Activated CD4-positive, alpha-beta T cell treated with anti-CD3 and anti-CD28 coated beads for 36 hours (primary cell): ENCODE data around the gene KLF2. TPM values are rescaled to one million over a fixed set of nuclear protein-coding genes. Genes with fewer than 3 reads are reported as not detected.

Experiments used
- ATAC-seq: fragments of 200-7000 bp; cut with Tn5 transposase; one replicate; pipeline ENCODE4 v1.10.0; 2021; ENCODE audit warnings: mild to moderate bottlenecking, moderate library complexity
- CTCF ChIA-PET: fragments of 350-600 bp; sonication (Branson Sonifier 250); formaldehyde crosslinking; loops from one replicate; lab custom pipeline; 2021; ENCODE audit warnings: antibody characterized with exemption; lab: Charles Lee
- POLR2A ChIA-PET: fragments of 350-600 bp; sonication (Branson Sonifier 250); formaldehyde crosslinking; loops from one replicate; lab custom pipeline; 2021; ENCODE audit warnings: antibody characterized with exemption, inconsistent platforms; lab: Charles Lee
- DNase-seq: peaks from one replicate; pipeline ENCODE4 v3.0.0-alpha.2; 2020
- H3K27ac Mint-ChIP-seq: one replicate; pipeline ENCODE4 v1.8.0; 2021; ENCODE audit warnings: mixed read lengths
- H3K27me3 Mint-ChIP-seq: one replicate; pipeline ENCODE4 v1.8.0; 2021; ENCODE audit warnings: mixed read lengths
- H3K36me3 Mint-ChIP-seq: one replicate; pipeline ENCODE4 v1.8.0; 2021; ENCODE audit warnings: low read depth, mixed read lengths
- H3K4me1 Mint-ChIP-seq: one replicate; pipeline ENCODE4 v1.8.0; 2021; ENCODE audit warnings: mixed read lengths
- H3K4me3 Mint-ChIP-seq: one replicate; pipeline ENCODE4 v1.8.0; 2021; ENCODE audit warnings: mild to moderate bottlenecking, moderate library complexity, mixed read lengths
- H3K9me3 Mint-ChIP-seq: one replicate; pipeline ENCODE4 v1.8.0; 2021; ENCODE audit warnings: low read depth, mixed read lengths
- intact Hi-C, 2 experiments: fragments of 100-400 bp; cut with DNase I in 1 of 2; cut with micrococcal nuclease in 1 of 2; formaldehyde crosslinking; loops; one replicate each; pipeline versions ENCODE4 v1.14.2 to v1.15.1; 2022 to 2024; cut with DNase I, micrococcal nuclease
- total RNA-seq, 2 experiments: library from RNA; stranded (reverse); gene quantifications; one replicate each; pipeline ENCODE4 v1.2.3, GENCODE V29; 2021

The KLF2 gene
- total RNA-seq, 2 experiments from 2014 or later, result 0.57 to 0.90 TPM

- Mint-ChIP-seq H3K27me3 (peaks cover 26% of the 10 kb centered on the region), H3K4me3 (peak overlapping the region; percentile 48), H3K4me1 (peaks cover 56% of the 10 kb centered on the region), H3K36me3 (peaks cover 2% of the 10 kb centered on the region), H3K9me3 (no peaks in the 10 kb centered on the region), H3K27ac (peak overlapping the region; percentile 37)
- peak; percentile 19 for ATAC-seq
- ChIA-PET CTCF (interaction anchor here (0.7 to 4.2 kb wide), 11 partner anchors 9 to 1222 kb away, joined by 3 to 25 read pairs (median 3); no protein-coding TSS in a partner anchor), POLR2A (interaction anchor here (0.7 to 3.4 kb wide), 4 partner anchors 11 to 131 kb away, joined by 3 to 27 read pairs (median 15); partner anchors contain the start of gene AP1M1)
- DNase-seq, result peak; percentile 75
- intact Hi-C loops, result loop anchor here (2.0 to 5.0 kb wide), 3 partner anchors 15 to 1519 kb away; partner anchors contain the start of gene JAK3 (in 1 of the 2)
Observed at GRCh38 chr19:16327911-16328823, 3.5 kb downstream of the KLF2 start.

GRCh38 chr19:16328824-16329482 is 4.3 kb downstream of the KLF2 start:
- H3K36me3 Mint-ChIP-seq, result peaks cover 2% of the 10 kb centered on the region
- peaks cover 26% of the 10 kb centered on the region for H3K27me3 Mint-ChIP-seq
- POLR2A ChIA-PET, result interaction anchor here (0.7 to 3.4 kb wide), 4 partner anchors 10 to 131 kb away, joined by 3 to 27 read pairs (median 15); partner anchors contain the start of gene AP1M1
- H3K4me1 Mint-ChIP-seq, result peaks cover 56% of the 10 kb centered on the region
- CTCF ChIA-PET, result interaction anchor here (0.7 to 4.2 kb wide), 10 partner anchors 8 to 255 kb away, joined by 3 to 25 read pairs (median 4); no protein-coding TSS in a partner anchor
- intact Hi-C loops, result loop anchor here (2.0 to 5.0 kb wide), 3 partner anchors 14 to 1518 kb away; partner anchors contain the start of gene JAK3 (in 1 of the 2)
- peak overlapping the region; percentile 45 for H3K27ac Mint-ChIP-seq
- H3K9me3 Mint-ChIP-seq, result no peaks in the 10 kb centered on the region
- DNase-seq, result peak; percentile 49
- ATAC-seq, result no peak
- H3K4me3 Mint-ChIP-seq, result peak overlapping the region; percentile 48

DNA sequence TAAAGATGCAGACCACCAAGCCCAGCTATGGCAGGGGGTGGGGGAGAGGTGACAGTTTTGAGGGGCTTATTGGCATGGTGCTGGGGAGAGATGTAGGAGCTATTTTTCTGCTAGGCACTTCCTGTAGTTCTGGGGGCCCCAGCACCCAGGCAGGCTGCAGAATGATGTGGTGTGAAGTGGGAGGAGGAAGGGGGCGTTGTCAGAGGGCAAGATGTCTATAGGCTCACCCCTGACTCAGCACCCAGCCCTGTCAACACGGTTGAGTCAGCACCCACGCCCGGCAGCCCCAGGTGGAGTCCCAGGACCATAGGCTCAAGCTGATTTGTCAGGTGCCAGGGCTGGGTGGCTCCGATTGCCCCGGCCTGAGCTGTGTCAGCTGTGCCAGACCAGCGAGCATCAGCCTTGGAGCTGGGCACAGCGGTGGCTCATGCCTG is 5.8 kb downstream of the KLF2 start:
- Mint-ChIP-seq H3K36me3 (peaks cover 2% of the 10 kb centered on the region), H3K27me3 (peaks cover 28% of the 10 kb centered on the region), H3K4me1 (peaks cover 62% of the 10 kb centered on the region), H3K27ac (peak overlapping the region; percentile 17), H3K4me3 (peak overlapping the region; percentile 33), H3K9me3 (no peaks in the 10 kb centered on the region)
- ChIA-PET POLR2A (interaction anchor here (0.6 to 3.4 kb wide), 5 partner anchors 8 to 132 kb away, joined by 3 to 27 read pairs (median 4); no protein-coding TSS in a partner anchor), CTCF (interaction anchor here (0.9 to 4.2 kb wide), 6 partner anchors 8 to 145 kb away, joined by 3 to 20 read pairs (median 8); partner anchors contain the start of gene FAM32A)
- DNase-seq (peak; percentile 98), ATAC-seq (peak; percentile 90)
- intact Hi-C loops, result loop anchor here (1.0 to 5.0 kb wide), 6 partner anchors 8 to 330 kb away; partner anchors contain the start of gene SMIM7 (in 1 of the 2)

DNA sequence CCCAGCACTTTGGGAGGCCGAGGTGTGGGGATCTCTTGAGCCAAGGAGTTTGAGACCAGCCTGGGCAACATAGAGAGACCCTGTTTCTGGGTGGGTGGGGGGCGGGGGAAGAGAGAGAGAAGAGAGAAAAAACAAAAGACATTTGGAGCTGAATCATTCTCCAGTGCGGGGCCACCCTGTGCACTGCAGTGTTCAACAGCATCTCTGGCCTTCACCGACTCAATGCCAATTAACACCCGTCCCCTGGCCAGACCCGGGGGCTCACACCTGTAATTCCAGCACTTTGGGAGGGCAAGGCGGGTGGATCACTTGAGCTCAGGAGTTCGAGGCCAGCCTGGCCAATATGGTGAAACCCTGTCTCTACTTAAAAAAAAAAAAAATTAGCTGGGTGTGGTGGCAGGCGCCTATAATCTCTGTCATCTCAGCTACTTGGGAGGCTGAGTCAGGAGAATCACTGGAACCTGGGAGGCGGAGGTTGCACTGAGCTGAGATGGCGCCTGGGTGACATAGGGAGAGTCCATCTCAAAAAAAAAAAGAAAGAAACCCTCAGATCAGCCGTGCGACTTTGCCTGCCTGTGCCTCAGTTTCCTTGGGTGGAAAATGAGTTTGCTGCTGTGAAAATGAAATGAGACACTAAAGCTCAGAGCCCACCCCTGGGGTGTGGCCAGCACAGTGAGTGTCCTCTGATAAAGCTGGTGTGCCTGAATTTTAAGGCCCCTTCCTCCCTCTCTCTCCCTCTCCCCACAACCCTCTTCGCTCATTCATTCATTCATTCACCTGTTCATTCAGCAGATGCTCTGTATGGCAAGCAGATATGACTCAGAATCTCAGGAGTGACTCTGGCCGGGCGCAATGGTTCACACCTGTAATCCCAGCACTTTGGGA is 6.4 kb downstream of the KLF2 start:
- DNase-seq (peak; percentile 55), ATAC-seq (peak; percentile 12)
- intact Hi-C loops, result loop anchor here (1.0 to 5.0 kb wide), 6 partner anchors 7 to 329 kb away; partner anchors contain the start of gene SMIM7 (in 1 of the 2)
- H3K9me3 Mint-ChIP-seq, result no peaks in the 10 kb centered on the region
- no peak overlapping the region for H3K4me3 Mint-ChIP-seq
- peaks cover 1% of the 10 kb centered on the region for H3K36me3 Mint-ChIP-seq
- CTCF ChIA-PET, result interaction anchor here (0.6 to 4.2 kb wide), 11 partner anchors 8 to 1659 kb away, joined by 3 to 20 read pairs (median 4); partner anchors contain the start of gene FAM32A
- POLR2A ChIA-PET, result interaction anchor here (0.6 to 3.4 kb wide), 5 partner anchors 8 to 224 kb away, joined by 3 to 27 read pairs (median 4); no protein-coding TSS in a partner anchor
- no peak overlapping the region for H3K27ac Mint-ChIP-seq
- H3K4me1 Mint-ChIP-seq, result peaks cover 58% of the 10 kb centered on the region
- peaks cover 24% of the 10 kb centered on the region for H3K27me3 Mint-ChIP-seq

DNA sequence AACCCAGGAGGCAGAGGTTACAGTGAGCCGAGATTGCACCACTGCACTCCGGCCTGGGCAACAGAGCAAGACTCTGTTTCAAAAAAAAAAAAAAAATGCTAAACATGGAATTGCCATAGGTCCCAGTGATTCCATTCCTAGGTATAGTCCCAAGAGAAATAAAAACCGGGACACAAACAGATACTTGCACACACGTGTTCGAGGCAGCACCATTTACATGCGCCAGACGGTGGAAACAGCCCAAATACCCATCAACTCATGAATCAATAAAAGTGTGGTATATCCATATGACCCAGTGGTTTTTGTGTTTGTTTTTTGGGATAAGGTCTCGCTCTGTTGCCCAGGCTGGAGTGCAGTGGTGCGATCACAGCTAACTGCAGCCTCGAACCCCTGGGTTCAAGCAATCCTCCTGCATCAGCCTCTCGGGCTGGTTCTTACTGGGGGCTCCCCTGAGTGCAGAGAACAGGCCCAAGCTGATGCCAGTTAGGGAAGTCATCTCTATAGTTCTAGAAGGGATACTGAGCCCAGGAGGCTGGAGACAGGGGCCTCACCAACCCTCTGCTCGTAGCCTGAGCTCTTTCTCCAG is 8.5 kb downstream of the KLF2 start:
- Mint-ChIP-seq H3K9me3 (no peaks in the 10 kb centered on the region), H3K36me3 (no peaks in the 10 kb centered on the region), H3K4me3 (no peak overlapping the region), H3K27me3 (peaks cover 19% of the 10 kb centered on the region), H3K27ac (no peak overlapping the region), H3K4me1 (peaks cover 52% of the 10 kb centered on the region)
- ATAC-seq (no peak), DNase-seq (no peak)
- intact Hi-C loops, result loop anchor here in 1 of 2 experiments (5.0 kb wide), 1 partner anchor 86 kb away; no protein-coding TSS in a partner anchor
- ChIA-PET POLR2A (no interaction called here), CTCF (interaction anchor here (1.4 kb wide), 1 partner anchor 44 kb away, joined by 3 read pairs; no protein-coding TSS in a partner anchor)

DNA sequence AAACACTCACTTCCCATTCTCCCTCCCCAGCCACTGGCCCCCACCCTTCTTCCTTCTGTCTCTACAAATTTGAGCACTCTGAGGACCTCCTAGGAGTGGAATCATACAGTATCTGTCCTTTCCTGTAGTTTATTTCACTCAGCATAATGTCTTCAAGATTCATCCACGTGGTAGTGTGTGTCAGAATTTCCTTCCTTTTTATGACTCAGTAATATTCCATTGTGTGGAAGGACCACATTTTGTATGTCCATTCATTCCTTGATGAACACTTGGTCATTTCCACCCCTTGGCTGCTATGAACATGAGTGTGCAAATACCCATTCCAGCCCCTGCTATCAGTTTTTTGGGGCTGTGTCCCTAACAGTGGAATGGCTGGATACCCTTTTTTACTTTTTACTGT is 9.8 kb downstream of the KLF2 start:
- CTCF ChIA-PET, result interaction anchor here (0.7 to 1.4 kb wide), 2 partner anchors 42 to 116 kb away, joined by 3 read pairs; no protein-coding TSS in a partner anchor
- POLR2A ChIA-PET, result no interaction called here
- intact Hi-C loops, result loop anchor here in 1 of 2 experiments (5.0 kb wide), 1 partner anchor 87 kb away; no protein-coding TSS in a partner anchor
- Mint-ChIP-seq H3K4me3 (no peak overlapping the region), H3K27ac (no peak overlapping the region), H3K36me3 (no peaks in the 10 kb centered on the region), H3K27me3 (peaks cover 8% of the 10 kb centered on the region), H3K9me3 (no peaks in the 10 kb centered on the region), H3K4me1 (peaks cover 52% of the 10 kb centered on the region)
- ATAC-seq (no peak), DNase-seq (no peak)

DNA sequence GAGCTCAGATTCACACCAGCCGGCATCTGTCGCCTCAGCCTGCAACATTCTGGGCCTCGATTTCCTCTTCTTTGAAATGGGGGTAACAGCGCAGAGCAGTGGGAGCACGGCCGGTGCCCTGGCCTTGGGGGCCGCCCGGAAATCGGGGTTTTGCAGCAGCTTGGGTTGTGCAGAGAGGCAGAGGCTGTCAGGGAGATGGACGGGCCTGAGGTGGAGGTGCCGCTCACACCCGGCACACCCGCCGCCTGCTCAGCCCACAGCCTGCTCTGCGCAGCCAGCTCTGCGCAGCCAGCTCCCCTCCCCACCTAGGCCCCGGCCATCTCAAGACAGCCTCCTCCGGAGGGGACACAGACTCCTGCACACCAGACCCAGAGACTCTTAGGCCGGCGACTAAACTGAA is 10.6 kb downstream of the KLF2 start:
- CTCF ChIA-PET, result interaction anchor here (0.7 kb wide), 2 partner anchors 117 to 569 kb away, joined by 3 read pairs; no protein-coding TSS in a partner anchor
- Mint-ChIP-seq H3K27me3 (peaks cover 8% of the 10 kb centered on the region), H3K9me3 (no peaks in the 10 kb centered on the region), H3K36me3 (no peaks in the 10 kb centered on the region), H3K27ac (no peak overlapping the region), H3K4me1 (peaks cover 49% of the 10 kb centered on the region), H3K4me3 (no peak overlapping the region)
- ATAC-seq (no peak), DNase-seq (no peak)
- POLR2A ChIA-PET, result no interaction called here
- intact Hi-C loops, result no loop called here

DNA sequence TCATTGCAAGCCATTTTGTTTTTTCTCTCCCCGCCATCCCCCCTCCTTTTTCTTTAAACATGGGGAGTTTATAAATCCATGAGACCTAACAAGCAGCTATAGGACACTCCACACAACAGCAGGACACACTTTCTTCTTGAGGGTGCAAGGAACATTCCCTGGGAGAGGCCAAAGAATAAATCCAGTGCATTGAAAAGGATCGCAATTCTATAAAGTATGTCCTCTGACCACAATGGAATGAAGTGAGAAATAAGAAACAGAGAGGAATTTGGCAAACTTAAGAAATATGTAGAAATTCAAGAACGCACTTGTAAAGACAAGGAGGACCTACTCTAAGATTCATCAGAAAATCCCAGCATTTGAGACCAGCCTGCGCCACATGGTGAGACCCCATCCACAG is 11.9 kb downstream of the KLF2 start:
- H3K27me3 Mint-ChIP-seq, result peaks cover 12% of the 10 kb centered on the region
- no peak overlapping the region for H3K27ac Mint-ChIP-seq
- H3K36me3 Mint-ChIP-seq, result peaks cover 4% of the 10 kb centered on the region
- CTCF ChIA-PET, result interaction anchor here (0.6 kb wide), 1 partner anchor 16 kb away, joined by 3 read pairs; no protein-coding TSS in a partner anchor
- ATAC-seq (no peak), DNase-seq (no peak)
- H3K4me1 Mint-ChIP-seq, result peaks cover 44% of the 10 kb centered on the region
- POLR2A ChIA-PET, result no interaction called here
- intact Hi-C loops, result no loop called here
- no peak overlapping the region for H3K4me3 Mint-ChIP-seq
- peaks cover 2% of the 10 kb centered on the region for H3K9me3 Mint-ChIP-seq

DNA sequence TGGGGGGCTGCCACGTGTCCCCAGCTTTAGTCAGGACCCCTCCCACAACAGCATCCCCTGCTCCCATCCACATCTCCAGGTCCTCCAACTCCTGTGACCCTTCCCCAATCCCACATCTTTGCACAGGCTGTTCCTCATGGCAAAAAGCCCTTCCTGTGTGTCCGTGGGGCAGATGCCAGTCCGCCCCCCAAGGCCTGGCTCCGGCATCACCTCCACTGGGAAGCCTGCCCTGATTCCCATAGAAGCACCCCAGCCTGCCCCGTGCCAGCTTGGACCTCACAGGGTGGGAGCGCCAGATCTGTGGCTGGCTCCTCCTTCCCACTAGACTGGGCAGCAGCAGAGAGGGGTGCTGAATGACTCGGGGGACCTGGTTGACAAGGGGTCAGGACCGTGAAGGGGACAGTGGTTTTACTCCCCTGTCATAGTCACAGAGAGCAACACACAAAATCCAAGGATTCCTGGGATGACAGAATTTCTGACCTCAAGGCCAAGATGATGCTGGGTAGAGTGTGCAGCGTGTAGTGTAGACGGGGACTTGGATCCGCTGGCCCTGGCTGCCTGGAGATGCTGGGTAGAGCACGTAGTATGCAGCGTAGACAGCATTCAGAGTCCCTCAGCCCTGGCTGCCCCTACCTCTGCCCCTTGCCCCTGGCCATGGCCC is 13.3 kb downstream of the KLF2 start:
- H3K36me3 Mint-ChIP-seq, result peaks cover 4% of the 10 kb centered on the region
- intact Hi-C loops, result loop anchor here in 1 of 2 experiments (1.0 kb wide), 1 partner anchor 8 kb away; no protein-coding TSS in a partner anchor
- DNase-seq (no peak), ATAC-seq (no peak)
- H3K27me3 Mint-ChIP-seq, result peaks cover 10% of the 10 kb centered on the region
- ChIA-PET POLR2A (interaction anchor here (0.6 to 2.1 kb wide), 3 partner anchors 9 to 158 kb away, joined by 4 to 25 read pairs (median 8); partner anchors contain the start of gene C19orf44), CTCF (interaction anchor here (0.9 to 4.2 kb wide), 7 partner anchors 8 to 49 kb away, joined by 3 to 25 read pairs (median 7); no protein-coding TSS in a partner anchor)
- no peak overlapping the region for H3K4me3 Mint-ChIP-seq
- peaks cover 2% of the 10 kb centered on the region for H3K9me3 Mint-ChIP-seq
- H3K27ac Mint-ChIP-seq, result no peak overlapping the region
- H3K4me1 Mint-ChIP-seq, result peaks cover 54% of the 10 kb centered on the region
